Measurements from ENCODE around the gene MAJIN. TPM values are rescaled to one million over a fixed set of nuclear protein-coding genes. Genes with fewer than 3 reads are reported as not detected.

Gene MAJIN
- polyA plus RNA-seq, 1 of the 3 experiments (the other 2 are of a cell fraction) = not detected

- no peaks in the 10 kb centered on the region for H3K36me3 ChIP-seq (replicated peaks in 1 of 2; ENCODE audit: control insufficient read depth in 1 of 2, insufficient read depth in 2 of 2, low read length in 1 of 2)
- H2AFZ ChIP-seq (ENCODE audit: low read depth) = peak overlapping the region; percentile 100
- H3K27ac ChIP-seq (ENCODE audit: low read depth in 2 of 2, low read length in 1 of 2) = no peak overlapping the region
- no peak for DNase-seq
- CTCF ChIA-PET = interaction anchor here (0.5 to 26.7 kb wide), 37 partner anchors 9 to 500 kb away, joined by 3 to 530 read pairs (median 4); partner anchors contain the start of genes ARL2, CDC42BPG and EHD1
- no peak for TF ChIP-seq RCOR1 (IDR thresholded peaks at IDR 0.05; ENCODE audit: low read length)
- 0 out of 2 replicates have a peak overlapping the region, but pooled peaks have one; percentile 47 for H3K4me2 ChIP-seq
- H3F3A ChIP-seq (replicated peaks; ENCODE audit: insufficient read depth) = peaks cover 5% of the 10 kb centered on the region
- H3K9ac ChIP-seq = no peak overlapping the region
- peaks cover 0 to 12% of the 10 kb centered on the region in 2 experiments; a peak in 1 of 4 replicates for H3K4me1 ChIP-seq (ENCODE audit: control insufficient read depth in 1 of 2, insufficient read depth in 2 of 2, low read depth in 1 of 2, low read length in 1 of 2)
- H3K79me2 ChIP-seq (ENCODE audit: insufficient read depth) = no peaks in the 10 kb centered on the region
- POLR2A ChIA-PET = interaction anchor here (0.6 to 1.3 kb wide), 2 partner anchors 9 to 28 kb away, joined by 3 to 5 read pairs; partner anchors contain the start of gene EHD1
- no peaks in the 10 kb centered on the region for H3K9me2 ChIP-seq
- no peaks in the 10 kb centered on the region for H3K27me3 ChIP-seq (ENCODE audit: insufficient read depth)
- no peaks in the 10 kb centered on the region for H3K9me3 ChIP-seq
- no peak overlapping the region; a peak in 1 of 4 replicates for H3K4me3 ChIP-seq (ENCODE audit: low read depth in 2 of 2, low read length in 1 of 2)
- WGBS (ENCODE audit: low lambda C conversion rate) = 74% methylated on average over 8 of the region's 8 CpGs
- no peaks in the 10 kb centered on the region for H4K20me1 ChIP-seq (ENCODE audit: insufficient read depth)
Measured at GRCh38 chr11:64888406-64888728, 83.5 kb downstream of the MAJIN start.

Small RNA genes lying within 50 kb of the gene (small RNA-seq; reads per million reads assigned to genes)
- gene MIR6749 (0 to 2.0 (median 0) reads per million in 7 experiments), gene MIR6750 (0 to 0.20 (median 0) reads per million in 7 experiments), gene MIR6879 (0 to 0.64 (median 0) reads per million in 7 experiments)

Other genes starting within 250 kb of the MAJIN start
- gene NRXN2, start 248.9 kb downstream of the MAJIN start, polyA plus RNA-seq (2012; rRNA removed) = 0.15 TPM in 2 replicates
- 1.6 and 2.2 TPM in 2 replicates for gene RASGRP2, start 228.0 kb downstream of the MAJIN start, polyA plus RNA-seq (2012; rRNA removed)
- 0.08 TPM in 2 replicates for gene PYGM, start 212.1 kb downstream of the MAJIN start, polyA plus RNA-seq (2012; rRNA removed)
- 59.4 and 66.3 TPM in 2 replicates for gene SF1, start 193.6 kb downstream of the MAJIN start, polyA plus RNA-seq (2012; rRNA removed)
- 17.4 and 20.0 TPM in 2 replicates for gene MAP4K2, start 168.9 kb downstream of the MAJIN start, polyA plus RNA-seq (2012; rRNA removed)
- gene MEN1, start 161.6 kb downstream of the MAJIN start, polyA plus RNA-seq (2012; rRNA removed) = 40.7 and 52.9 TPM in 2 replicates
- gene CDC42BPG, start 127.5 kb downstream of the MAJIN start, polyA plus RNA-seq (2012; rRNA removed) = 0.33 and 0.42 TPM in 2 replicates
- 57.6 and 93.3 TPM in 2 replicates for gene EHD1, start 93.5 kb downstream of the MAJIN start, polyA plus RNA-seq (2012; rRNA removed)
- 6.2 and 7.1 TPM in 2 replicates for gene ATG2A, start 54.9 kb downstream of the MAJIN start, polyA plus RNA-seq (2012; rRNA removed)
- 15.1 and 16.7 TPM in 2 replicates for gene PPP2R5B, start 47.4 kb downstream of the MAJIN start, polyA plus RNA-seq (2012; rRNA removed)
- not detected in 2 replicates for gene GPHA2, start 36.2 kb downstream of the MAJIN start, polyA plus RNA-seq (2012; rRNA removed)
- gene BATF2, start 24.9 kb upstream of the MAJIN start, polyA plus RNA-seq (2012; rRNA removed) = 0.20 and 0.28 TPM in 2 replicates
- gene ARL2, start 42.1 kb upstream of the MAJIN start, polyA plus RNA-seq (2012; rRNA removed) = 252 and 278 TPM in 2 replicates
- 9.0 and 17.2 TPM in 2 replicates for gene SNX15, start 55.3 kb upstream of the MAJIN start, polyA plus RNA-seq (2012; rRNA removed)
- gene SAC3D1, start 69.1 kb upstream of the MAJIN start, polyA plus RNA-seq (2012; rRNA removed) = 13.1 and 22.5 TPM in 2 replicates
- gene NAALADL1, start 86.4 kb upstream of the MAJIN start, polyA plus RNA-seq (2012; rRNA removed) = not detected in 2 replicates
- 13.1 and 16.3 TPM in 2 replicates for gene CDCA5, start 111.9 kb upstream of the MAJIN start, polyA plus RNA-seq (2012; rRNA removed)
- 55.7 and 75.9 TPM in 2 replicates for gene ZFPL1, start 112.1 kb upstream of the MAJIN start, polyA plus RNA-seq (2012; rRNA removed)
- gene VPS51, start 124.1 kb upstream of the MAJIN start, polyA plus RNA-seq (2012; rRNA removed) = 59.1 and 59.9 TPM in 2 replicates
- 87.8 and 90.0 TPM in 2 replicates for gene TM7SF2, start 139.8 kb upstream of the MAJIN start, polyA plus RNA-seq (2012; rRNA removed)
- 5.6 and 5.9 TPM in 2 replicates for gene ZNHIT2, start 145.6 kb upstream of the MAJIN start, polyA plus RNA-seq (2012; rRNA removed)
- 912 and 1,210 TPM in 2 replicates for gene FAU, start 150.0 kb upstream of the MAJIN start, polyA plus RNA-seq (2012; rRNA removed)
- 56.7 and 89.7 TPM in 2 replicates for gene MRPL49, start 150.2 kb upstream of the MAJIN start, polyA plus RNA-seq (2012; rRNA removed)
- 14.9 and 31.9 TPM in 2 replicates for gene SYVN1, start 162.4 kb upstream of the MAJIN start, polyA plus RNA-seq (2012; rRNA removed)
- gene SPDYC, start 198.1 kb upstream of the MAJIN start, polyA plus RNA-seq (2012; rRNA removed) = not detected in 2 replicates
- 78.6 and 92.2 TPM in 2 replicates for gene CAPN1, start 209.8 kb upstream of the MAJIN start, polyA plus RNA-seq (2012; rRNA removed)

Measured in SK-N-SH (cell line).